ENCODE results near the gene ADAM8.

The ADAM8 gene

DNA sequence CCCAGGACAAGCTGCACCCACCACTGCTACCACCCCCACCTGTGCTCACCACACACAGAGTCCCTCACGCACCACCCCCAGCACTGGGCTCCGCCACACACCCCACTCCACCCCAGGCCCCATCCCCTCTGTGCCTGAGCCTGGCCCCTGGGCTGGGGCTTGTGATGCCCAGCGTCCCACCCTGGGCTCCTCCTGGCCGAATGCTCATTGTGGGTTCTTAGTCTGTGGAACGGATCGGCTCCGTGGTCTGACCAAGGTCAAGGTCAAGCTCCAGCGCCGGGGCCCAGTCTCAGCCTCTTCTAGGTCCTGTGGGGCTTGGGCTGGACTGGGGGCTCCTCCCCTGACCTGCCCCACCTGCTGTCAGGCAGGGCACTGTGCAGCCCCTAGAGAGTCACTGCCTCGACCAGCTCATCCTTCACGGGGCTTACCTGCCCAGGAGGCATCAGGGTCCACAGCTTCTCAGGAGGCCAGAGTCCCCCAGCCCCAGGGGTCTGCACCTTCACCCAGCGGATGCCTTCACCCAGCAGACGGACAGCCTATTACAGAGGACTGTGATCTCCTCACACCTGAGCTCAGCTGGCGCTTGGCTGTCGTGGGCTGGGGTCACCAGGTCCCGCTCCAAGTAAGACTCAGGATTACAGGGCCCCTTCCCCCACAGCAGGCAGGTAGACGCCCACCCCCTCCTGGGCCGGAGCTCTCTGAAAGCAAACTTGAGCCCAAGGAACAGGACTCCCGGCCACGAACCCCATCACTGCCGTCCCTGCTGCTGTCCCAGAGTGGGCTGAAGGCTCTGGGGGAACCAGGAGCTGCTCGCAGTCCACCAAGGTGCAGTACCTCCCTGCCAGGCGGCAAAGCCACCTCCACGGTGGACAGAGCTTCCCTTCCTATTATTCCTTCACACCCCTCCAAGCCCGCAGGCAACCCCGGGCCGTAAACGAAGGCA lies 61.9 kb downstream of the ADAM8 start:
- no peak overlapping the region for H3K4me3 ChIP-seq (ENCODE audit: low read depth, low read length)

DNA sequence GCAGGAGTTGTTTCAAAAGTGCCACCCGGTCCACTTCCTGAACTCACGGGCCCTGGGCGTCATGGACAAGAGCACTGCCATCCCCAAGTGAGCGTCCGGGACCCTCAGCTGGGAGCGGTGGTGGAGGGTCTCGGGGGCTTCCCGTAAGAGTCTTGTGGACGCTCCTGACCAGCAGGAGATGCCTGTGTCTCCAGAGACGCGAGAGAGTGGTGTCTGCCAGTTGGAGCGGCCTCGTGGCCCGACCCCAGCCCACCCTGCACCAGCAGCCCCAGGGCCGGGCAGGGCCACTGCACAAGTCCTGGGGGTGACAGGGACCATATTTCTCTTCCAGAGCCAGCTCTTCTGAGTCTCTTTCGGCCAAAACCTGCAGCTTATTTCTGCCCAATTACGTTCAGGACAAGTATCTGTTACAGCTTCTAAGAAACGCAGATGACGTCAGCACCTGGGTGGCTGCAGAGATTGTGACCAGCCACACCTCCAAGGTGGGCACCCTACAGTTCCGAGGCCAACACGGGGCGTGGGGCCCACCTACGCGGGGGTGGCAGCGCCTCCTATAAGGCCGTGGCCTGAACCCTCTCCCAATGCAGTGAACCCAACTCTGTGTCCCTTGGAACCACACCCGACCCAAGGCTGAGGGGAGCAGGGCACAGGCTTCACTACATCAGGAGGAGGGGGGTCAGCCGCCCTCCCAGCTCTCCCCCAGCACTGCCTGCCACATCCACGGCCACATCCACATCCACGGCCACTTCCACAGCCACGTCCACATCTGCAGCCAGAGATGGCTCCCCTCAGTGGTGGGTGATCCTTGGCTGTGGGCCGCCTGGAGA lies 62.8 kb downstream of the ADAM8 start:
- no peak overlapping the region for H3K4me3 ChIP-seq (ENCODE audit: low read depth, low read length)

DNA sequence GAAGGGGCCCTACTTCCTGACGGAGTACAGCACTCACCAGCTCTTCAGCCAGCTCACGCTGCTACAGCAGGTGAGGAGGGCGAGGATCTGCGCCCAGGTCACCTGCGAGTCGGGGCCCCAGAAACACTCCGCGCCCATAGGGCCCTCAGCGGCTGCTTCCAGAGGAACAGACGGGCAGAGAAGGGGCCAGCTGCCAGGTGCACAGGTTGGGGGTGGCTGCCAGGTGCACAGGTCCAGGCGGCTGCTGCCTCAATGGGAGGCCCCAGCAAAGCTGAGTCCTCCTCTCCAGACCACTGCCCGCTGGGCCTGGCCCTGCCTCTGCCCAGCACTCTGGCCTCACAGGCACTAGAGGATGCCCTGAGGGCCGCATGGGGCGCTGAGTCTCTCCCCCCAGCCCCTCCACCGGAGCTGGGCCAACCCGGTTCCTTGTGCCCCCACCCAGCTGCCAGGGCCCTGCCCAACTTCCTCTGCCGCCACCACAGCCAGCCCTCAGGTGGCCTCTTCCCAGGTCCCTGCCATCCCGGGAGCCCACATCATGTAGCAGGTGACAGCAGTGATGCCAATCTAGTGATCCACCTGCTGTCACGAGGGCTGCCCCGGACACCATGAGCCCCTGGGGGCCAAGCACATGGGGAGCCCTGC lies 63.7 kb downstream of the ADAM8 start:
- H3K4me3 ChIP-seq (ENCODE audit: low read depth, low read length) = no peak overlapping the region

All from iPS-11a (cell line).